ENCODE results near the gene CCT3. TPM values are rescaled to one million over a fixed set of nuclear protein-coding genes. Genes with fewer than 3 reads are reported as not detected.

Gene CCT3
- 322 and 440 TPM in 2 replicates for total RNA-seq

GRCh38 chr1:156338180-156338976, at the start of gene CCT3, which contains the start of gene TSACC:
Gene CCT3 (minus strand): TSS chr1:156338292. CDS start chr1:156338184, 108 bp downstream.
Gene TSACC (plus strand): TSS chr1:156338526. CDS start chr1:156339758, 1,232 bp downstream.

DNA sequence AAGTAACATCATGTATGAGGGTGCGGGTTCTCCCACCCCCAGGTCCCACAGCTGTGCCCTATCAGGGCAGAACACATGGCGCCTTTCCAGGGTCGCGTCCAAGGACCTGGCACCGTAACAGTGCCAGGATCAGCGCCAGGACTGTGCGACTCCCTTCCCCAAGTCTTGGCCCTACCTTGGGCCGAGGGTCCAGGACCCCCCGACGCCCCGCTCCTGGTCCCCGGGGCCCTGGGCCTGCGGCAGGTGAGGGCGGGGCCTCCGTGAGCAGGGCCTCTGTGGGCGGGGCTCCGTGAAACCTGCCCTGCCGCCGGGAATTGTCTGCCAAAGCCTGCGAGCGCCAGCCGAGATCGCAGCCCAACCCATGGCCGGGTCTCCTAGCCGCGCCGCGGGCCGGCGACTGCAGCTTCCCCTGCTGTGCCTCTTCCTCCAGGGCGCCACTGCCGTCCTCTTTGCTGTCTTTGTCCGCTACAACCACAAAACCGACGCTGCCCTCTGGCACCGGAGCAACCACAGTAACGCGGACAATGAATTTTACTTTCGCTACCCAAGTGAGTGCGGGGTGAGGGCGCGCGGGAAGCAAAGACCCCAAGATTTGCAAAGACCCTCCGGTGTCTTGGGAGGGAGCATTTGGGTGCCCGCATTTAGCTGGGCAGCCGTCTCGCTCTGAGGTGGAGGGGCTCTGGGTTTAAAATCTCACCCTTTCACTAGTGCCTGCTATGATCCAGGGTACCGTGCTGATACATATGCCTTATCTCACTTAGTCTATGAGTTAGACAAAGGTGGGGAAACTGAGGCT, 31.0 kb upstream of the CCT3 start, which contains the start of gene RHBG:
RHBG (plus strand) TSS at position 323 of the 796 bp plus-strand sequence; CDS start at position 362, 39 bp downstream.

DNA sequence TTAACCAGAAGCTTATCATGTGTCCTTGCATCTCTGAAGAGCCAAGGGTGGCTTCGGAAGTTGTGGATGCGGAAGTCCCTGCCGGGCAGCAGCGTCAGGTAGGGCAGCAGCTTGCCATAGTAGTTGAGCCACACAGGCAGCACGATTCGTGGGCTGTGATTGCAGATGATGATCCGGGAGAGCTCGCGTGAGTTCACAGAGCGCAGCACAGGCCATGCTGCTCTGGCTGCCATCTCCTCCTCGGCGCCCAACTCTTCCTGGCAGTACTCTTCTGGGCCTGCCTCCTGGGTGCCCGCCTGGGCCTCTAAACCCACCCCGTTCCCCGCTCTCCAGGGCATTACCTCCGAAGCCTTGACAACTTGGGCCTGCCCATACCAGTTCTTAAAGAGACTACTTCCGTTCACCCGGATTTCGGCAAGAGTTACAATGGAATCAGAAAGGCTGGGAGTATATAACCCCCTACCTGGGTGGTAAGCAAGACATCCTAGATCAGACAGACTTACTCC, 39.2 kb downstream of the CCT3 start, which contains the start of gene VHLL:
VHLL (minus strand) TSS at position 456 of the 506 bp plus-strand sequence; CDS start at position 338, 118 bp downstream.

GRCh38 chr1:156295391-156295947, 42.6 kb downstream of the CCT3 start, which contains the start of gene GLMP:
Gene GLMP (minus strand): TSS chr1:156295679. CDS start chr1:156295645, 34 bp downstream.

GRCh38 chr1:156284112-156284511, 54.0 kb downstream of the CCT3 start, which contains the start of gene TMEM79:
Gene TMEM79 (plus strand): TSS chr1:156284325. CDS start chr1:156285227, 902 bp downstream.

DNA sequence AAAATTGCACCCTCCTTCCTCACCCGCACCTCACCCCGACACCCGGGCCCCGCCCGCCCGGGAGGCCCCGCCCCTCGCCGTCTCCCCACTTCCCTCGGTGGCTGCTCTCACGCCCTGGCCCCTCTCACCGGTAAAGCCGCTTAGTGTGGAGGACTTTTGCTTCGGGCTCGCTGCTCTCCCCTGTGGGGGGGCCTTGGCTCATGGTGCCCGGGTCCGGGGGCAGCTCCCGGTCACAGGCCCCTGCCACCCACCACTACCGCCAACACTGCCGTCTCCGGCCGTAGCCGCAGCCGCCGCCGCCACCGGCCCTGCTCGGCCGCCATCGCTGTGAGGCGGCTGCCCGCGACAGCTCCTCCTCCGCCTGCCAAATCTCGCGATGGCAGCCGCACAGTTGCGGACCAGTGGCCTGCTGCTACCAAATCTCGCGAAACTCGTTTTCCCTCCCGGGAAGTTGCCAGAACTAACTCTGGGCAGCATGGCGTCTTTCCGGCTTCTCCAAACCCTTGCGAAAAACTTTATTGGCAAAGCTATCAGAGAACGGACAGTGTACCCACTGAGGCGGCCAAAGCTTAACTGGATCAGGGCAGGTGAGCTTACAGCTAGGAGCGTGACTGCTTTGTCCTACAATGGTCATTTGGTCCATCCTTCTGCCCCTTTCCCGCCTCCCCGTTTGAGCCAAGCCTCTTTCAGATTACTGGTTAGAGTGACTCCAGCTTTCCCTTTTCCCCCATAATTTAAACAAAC, 55.4 kb downstream of the CCT3 start, which contains the start of gene SMG5:
SMG5 (minus strand) TSS at position 347 of the 744 bp plus-strand sequence; CDS start at position 202, 145 bp downstream.

Other genes starting within 250 kb of the CCT3 start
- gene LMNA, start 223.6 kb downstream of the CCT3 start, total RNA-seq = 995 and 1,028 TPM in 2 replicates
- 7.6 and 16.6 TPM in 2 replicates for gene SEMA4A, start 184.7 kb downstream of the CCT3 start, total RNA-seq
- 9.2 and 13.0 TPM in 2 replicates for gene SLC25A44, start 144.2 kb downstream of the CCT3 start, total RNA-seq
- 84.6 and 87.2 TPM in 2 replicates for gene PMF1, start 125.3 kb downstream of the CCT3 start, total RNA-seq
- 0.14 TPM in 1 of 2 replicates, not detected in the other for gene BGLAP, start 96.1 kb downstream of the CCT3 start, total RNA-seq
- 0.60 and 0.71 TPM in 2 replicates for gene PAQR6, start 90.2 kb downstream of the CCT3 start, total RNA-seq
- 40.6 and 40.8 TPM in 2 replicates for gene SMG5, start 55.5 kb downstream of the CCT3 start, total RNA-seq
- 37.5 and 38.2 TPM in 2 replicates for gene TMEM79, start 54.0 kb downstream of the CCT3 start, total RNA-seq
- gene GLMP, start 42.6 kb downstream of the CCT3 start, total RNA-seq = 28.6 and 42.5 TPM in 2 replicates
- not detected in 2 replicates for gene VHLL, start 39.0 kb downstream of the CCT3 start, total RNA-seq
- 2.4 TPM in 1 of 2 replicates, not detected in the other for gene TSACC, start 234 bp upstream of the CCT3 start, total RNA-seq
- gene RHBG, start 30.9 kb upstream of the CCT3 start, total RNA-seq = 0.14 TPM in 1 of 2 replicates, not detected in the other
- gene MEF2D, start 162.5 kb upstream of the CCT3 start, total RNA-seq = 18.2 and 18.8 TPM in 2 replicates
- gene IQGAP3, start 234.3 kb upstream of the CCT3 start, total RNA-seq = 22.3 and 31.2 TPM in 2 replicates
- not detected in 2 replicates for gene TTC24, start 241.4 kb upstream of the CCT3 start, total RNA-seq